ENCODE data around the gene TMEM141. TPM values are rescaled to one million over a fixed set of nuclear protein-coding genes. Genes with fewer than 3 reads are reported as not detected.

TMEM141 gene
- total RNA-seq, 4 donors from 2014 or later, result 22.2 to 68.8 (median 54.4) TPM

- no peak for TF ChIP-seq CTCF (IDR thresholded peaks at IDR 0.05; ENCODE audit: low read depth)
Measured at GRCh38 chr9:136751814-136752213, 39.3 kb upstream of the TMEM141 start.

- no peak for TF ChIP-seq CTCF (IDR thresholded peaks at IDR 0.05; ENCODE audit: low read depth)
Measured at GRCh38 chr9:136753371-136754058, 37.6 kb upstream of the TMEM141 start.

GRCh38 chr9:136754059-136754572, 37.0 kb upstream of the TMEM141 start:
- no peak for TF ChIP-seq CTCF (IDR thresholded peaks at IDR 0.05; ENCODE audit: low read depth)

- TF ChIP-seq CTCF (IDR thresholded peaks at IDR 0.05; ENCODE audit: low read depth), result no peak
Measured at GRCh38 chr9:136754626-136755301, 36.4 kb upstream of the TMEM141 start.

- no peak for TF ChIP-seq CTCF (IDR thresholded peaks at IDR 0.05; ENCODE audit: low read depth)
Measured at GRCh38 chr9:136756134-136756438, 35.1 kb upstream of the TMEM141 start.

- TF ChIP-seq CTCF (IDR thresholded peaks at IDR 0.05; ENCODE audit: low read depth), result no peak
Measured at GRCh38 chr9:136756836-136757235, 34.3 kb upstream of the TMEM141 start.

GRCh38 chr9:136757328-136757727, 33.8 kb upstream of the TMEM141 start:
- no peak for TF ChIP-seq CTCF (IDR thresholded peaks at IDR 0.05; ENCODE audit: low read depth)
